ENCODE data around the gene RGL2. TPM values are rescaled to one million over a fixed set of nuclear protein-coding genes. Genes with fewer than 3 reads are reported as not detected.

Gene RGL2
- polyA plus RNA-seq, 2 of the 4 experiments (the other 2 are of a cell fraction): 11.6 to 13.9 TPM

GRCh38 chr6:33250731-33251130, 48.0 kb downstream of the RGL2 start:
- peaks cover 11% of the 10 kb centered on the region for H3K4me1 ChIP-seq
- FAIRE-seq: no peak

DNA sequence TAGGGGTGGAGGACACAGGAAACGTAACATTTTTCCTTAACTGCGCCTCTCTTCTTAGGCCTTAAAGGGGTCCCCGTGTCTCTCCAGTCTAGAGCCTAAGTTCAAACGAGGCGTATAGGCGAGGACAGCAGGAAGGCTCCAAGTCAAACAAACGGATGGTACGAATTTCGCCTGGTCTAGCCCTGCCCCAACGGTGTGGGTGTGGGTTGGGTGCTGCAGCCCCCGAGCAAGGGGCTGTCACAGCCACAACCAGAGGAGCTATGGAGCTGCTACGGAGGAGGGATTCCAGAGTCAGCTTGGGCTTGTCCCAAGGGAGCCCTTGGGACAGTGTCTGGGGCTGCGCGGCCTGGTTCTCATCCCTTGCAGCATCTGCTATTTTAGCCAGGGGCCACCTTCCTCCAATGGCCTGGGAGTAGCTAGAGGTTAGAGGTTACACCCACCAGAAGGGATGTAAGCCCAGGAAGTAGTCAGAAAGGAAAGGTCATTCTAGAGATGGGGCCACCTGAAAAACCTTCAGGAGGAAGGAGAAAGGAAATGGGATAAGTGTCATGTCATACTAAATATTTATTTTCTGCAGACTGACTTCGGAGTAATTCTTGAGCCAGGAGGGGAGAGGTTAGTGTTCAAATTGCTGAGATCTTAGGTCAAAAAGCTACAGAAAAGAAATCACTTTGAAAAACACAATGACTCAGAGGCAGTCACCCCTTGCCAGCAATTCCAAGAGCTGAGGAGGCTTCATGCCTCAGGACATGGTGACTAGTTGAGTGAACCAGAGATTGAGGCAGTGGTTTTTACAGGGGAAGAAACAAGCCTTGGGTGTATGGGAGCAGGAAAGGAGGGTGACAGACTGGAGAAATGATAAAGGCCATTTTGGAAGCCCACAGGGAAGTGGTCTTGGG, 48.8 kb downstream of the RGL2 start:
- peak overlapping the region; percentile 91 to 92 for H3K27ac ChIP-seq
- FAIRE-seq: no peak
- POLR2A ChIA-PET: interaction anchor here (0.9 to 2.7 kb wide), 7 partner anchors 19 to 278 kb away, joined by 3 to 17 read pairs (median 4); partner anchors contain the start of genes B3GALT4, RING1, RPS18 and VPS52
- no peak for TF ChIP-seq EP300 (IDR thresholded peaks at IDR 0.05)
- TF ChIP-seq JUNB (IDR thresholded peaks at IDR 0.05): no peak
- no peak for TF ChIP-seq HOXA7 (CRISPR knock-in tag; IDR thresholded peaks at IDR 0.05)
- TF ChIP-seq CBX8 (IDR thresholded peaks at IDR 0.05): no peak
- TF ChIP-seq TFCP2L1 (CRISPR knock-in tag; IDR thresholded peaks at IDR 0.05): no peak
- no peak for TF ChIP-seq EHF (CRISPR knock-in tag; IDR thresholded peaks at IDR 0.05)
- no peak for TF ChIP-seq PHF8 (IDR thresholded peaks at IDR 0.05; ENCODE audit: borderline replicate concordance, low read depth)
- no peak for TF ChIP-seq RAD21 (conservative IDR thresholded peaks at IDR 0.05 in 1 of 2, IDR thresholded peaks at IDR 0.05 in 1 of 2)
- no peak for TF ChIP-seq ZNF302 (CRISPR knock-in tag; IDR thresholded peaks at IDR 0.05)
- TF ChIP-seq HMGXB4 (CRISPR knock-in tag; IDR thresholded peaks at IDR 0.05; ENCODE audit: borderline replicate concordance): no peak
- TF ChIP-seq EHMT2 (IDR thresholded peaks at IDR 0.05; ENCODE audit: low read depth): no peak
- TF ChIP-seq, protein P1, sequence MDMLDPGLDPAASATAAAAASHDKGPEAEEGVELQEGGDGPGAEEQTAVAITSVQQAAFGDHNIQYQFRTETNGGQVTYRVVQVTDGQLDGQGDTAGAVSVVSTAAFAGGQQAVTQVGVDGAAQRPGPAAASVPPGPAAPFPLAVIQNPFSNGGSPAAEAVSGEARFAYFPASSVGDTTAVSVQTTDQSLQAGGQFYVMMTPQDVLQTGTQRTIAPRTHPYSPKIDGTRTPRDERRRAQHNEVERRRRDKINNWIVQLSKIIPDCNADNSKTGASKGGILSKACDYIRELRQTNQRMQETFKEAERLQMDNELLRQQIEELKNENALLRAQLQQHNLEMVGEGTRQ (IDR thresholded peaks at IDR 0.05): no peak
- peak overlapping the region; percentile 99 for H3K4me2 ChIP-seq
- CTCF ChIA-PET: interaction anchor here (0.5 to 3.7 kb wide), 12 partner anchors 12 to 265 kb away, joined by 3 to 33 read pairs (median 5); partner anchors contain the start of genes B3GALT4 and HLA-DOA
- peaks cover 11% of the 10 kb centered on the region for H3K4me1 ChIP-seq
- peak overlapping the region; percentile 68 for H3K4me3 ChIP-seq
- WGBS (ENCODE audit: missing lambda C conversion rate): 8% methylated on average over 6 of the region's 15 CpGs
- no peak for DNase-seq (ENCODE audit: low read depth in 1 of 2, low spot score in 1 of 2)
- H3K9me3 ChIP-seq: no peaks in the 10 kb centered on the region
- peak in 1 of 2 experiments; percentile 1; a peak in 3 of 6 replicates for ATAC-seq

More at GRCh38 chr6:33250731-33251130, 48.0 kb downstream of the RGL2 start:
- TF ChIP-seq FOSL2 (IDR thresholded peaks at IDR 0.05) (no peak), FOSL2 (CRISPR knock-in tag; IDR thresholded peaks at IDR 0.05) (no peak), FOSB (CRISPR knock-in tag; IDR thresholded peaks at IDR 0.05) (no peak), FOXS1 (CRISPR knock-in tag; IDR thresholded peaks at IDR 0.05) (no peak), PBX3 (IDR thresholded peaks at IDR 0.05) (no peak), EP300 (IDR thresholded peaks at IDR 0.05) (no peak), RARB (CRISPR knock-in tag; IDR thresholded peaks at IDR 0.05) (no peak), SREBF2 (IDR thresholded peaks at IDR 0.05) (no peak), RFX5 (IDR thresholded peaks at IDR 0.05) (no peak), MAX (IDR thresholded peaks at IDR 0.05) (no peak), ZNF302 (CRISPR knock-in tag; IDR thresholded peaks at IDR 0.05) (no peak), POLR2AphosphoS2 (conservative IDR thresholded peaks at IDR 0.05; ENCODE audit: low read length) (no peak), JUN (IDR thresholded peaks at IDR 0.05) (no peak), ESRRA (IDR thresholded peaks at IDR 0.05; ENCODE audit: borderline replicate concordance, low read length) (no peak)
- TF ChIP-seq, protein P2, sequence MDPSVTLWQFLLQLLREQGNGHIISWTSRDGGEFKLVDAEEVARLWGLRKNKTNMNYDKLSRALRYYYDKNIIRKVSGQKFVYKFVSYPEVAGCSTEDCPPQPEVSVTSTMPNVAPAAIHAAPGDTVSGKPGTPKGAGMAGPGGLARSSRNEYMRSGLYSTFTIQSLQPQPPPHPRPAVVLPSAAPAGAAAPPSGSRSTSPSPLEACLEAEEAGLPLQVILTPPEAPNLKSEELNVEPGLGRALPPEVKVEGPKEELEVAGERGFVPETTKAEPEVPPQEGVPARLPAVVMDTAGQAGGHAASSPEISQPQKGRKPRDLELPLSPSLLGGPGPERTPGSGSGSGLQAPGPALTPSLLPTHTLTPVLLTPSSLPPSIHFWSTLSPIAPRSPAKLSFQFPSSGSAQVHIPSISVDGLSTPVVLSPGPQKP (IDR thresholded peaks at IDR 0.05; ENCODE audit: low read depth, low read length): no peak
- TF ChIP-seq, protein P3, sequence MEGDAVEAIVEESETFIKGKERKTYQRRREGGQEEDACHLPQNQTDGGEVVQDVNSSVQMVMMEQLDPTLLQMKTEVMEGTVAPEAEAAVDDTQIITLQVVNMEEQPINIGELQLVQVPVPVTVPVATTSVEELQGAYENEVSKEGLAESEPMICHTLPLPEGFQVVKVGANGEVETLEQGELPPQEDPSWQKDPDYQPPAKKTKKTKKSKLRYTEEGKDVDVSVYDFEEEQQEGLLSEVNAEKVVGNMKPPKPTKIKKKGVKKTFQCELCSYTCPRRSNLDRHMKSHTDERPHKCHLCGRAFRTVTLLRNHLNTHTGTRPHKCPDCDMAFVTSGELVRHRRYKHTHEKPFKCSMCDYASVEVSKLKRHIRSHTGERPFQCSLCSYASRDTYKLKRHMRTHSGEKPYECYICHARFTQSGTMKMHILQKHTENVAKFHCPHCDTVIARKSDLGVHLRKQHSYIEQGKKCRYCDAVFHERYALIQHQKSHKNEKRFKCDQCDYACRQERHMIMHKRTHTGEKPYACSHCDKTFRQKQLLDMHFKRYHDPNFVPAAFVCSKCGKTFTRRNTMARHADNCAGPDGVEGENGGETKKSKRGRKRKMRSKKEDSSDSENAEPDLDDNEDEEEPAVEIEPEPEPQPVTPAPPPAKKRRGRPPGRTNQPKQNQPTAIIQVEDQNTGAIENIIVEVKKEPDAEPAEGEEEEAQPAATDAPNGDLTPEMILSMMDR (IDR thresholded peaks at IDR 0.05): no peak
- H3K4me3 ChIP-seq: no peak overlapping the region
- ATAC-seq: no peak
- H3K4me2 ChIP-seq: peak overlapping the region; percentile 99; the same call in 1 of the 3 replicates
- ChIA-PET POLR2A (interaction anchor here (0.9 to 1.5 kb wide), 3 partner anchors 26 to 76 kb away, joined by 3 read pairs; partner anchors contain the start of genes B3GALT4 and RING1), CTCF (interaction anchor here (0.6 to 3.7 kb wide), 3 partner anchors 10 to 241 kb away, joined by 5 to 33 read pairs (median 5); partner anchors contain the start of gene HLA-DOA)
- WGBS (ENCODE audit: missing lambda C conversion rate): 90% methylated on average over 13 of the region's 13 CpGs
- H3K9me3 ChIP-seq: no peaks in the 10 kb centered on the region
- no peak for DNase-seq (ENCODE audit: low read depth in 1 of 2, low spot score in 1 of 2)
- peak overlapping the region in 1 of 2 experiments; percentile 91; a peak in 1 of 6 replicates for H3K27ac ChIP-seq

Data from A549 (cell line).